ENCODE results near the gene TYRO3.

DNA sequence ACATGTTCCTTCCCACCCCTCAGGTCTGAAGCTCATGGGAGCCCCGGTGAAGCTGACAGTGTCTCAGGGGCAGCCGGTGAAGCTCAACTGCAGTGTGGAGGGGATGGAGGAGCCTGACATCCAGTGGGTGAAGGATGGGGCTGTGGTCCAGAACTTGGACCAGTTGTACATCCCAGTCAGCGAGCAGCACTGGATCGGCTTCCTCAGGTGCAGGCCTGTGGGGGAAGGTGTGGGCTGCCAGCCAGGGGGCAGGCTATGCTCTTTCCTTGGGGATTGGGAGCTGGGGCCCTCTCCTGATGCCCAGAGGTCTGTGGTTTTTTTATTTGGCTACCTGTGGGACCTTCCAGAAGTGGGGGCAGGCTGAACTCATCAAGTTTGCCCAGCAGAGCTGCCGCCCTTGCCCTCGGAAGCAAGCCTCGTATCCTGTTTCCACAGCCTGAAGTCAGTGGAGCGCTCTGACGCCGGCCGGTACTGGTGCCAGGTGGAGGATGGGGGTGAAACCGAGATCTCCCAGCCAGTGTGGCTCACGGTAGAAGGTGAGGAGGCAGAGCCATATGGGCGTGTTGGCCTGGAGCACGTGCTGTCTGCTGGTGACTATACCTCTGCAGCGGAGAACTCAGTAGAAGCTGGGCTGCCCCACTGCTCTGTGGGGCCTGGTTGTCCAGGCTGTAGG lies 2.2 kb downstream of the TYRO3 start:
- TF ChIP-seq, protein P1, sequence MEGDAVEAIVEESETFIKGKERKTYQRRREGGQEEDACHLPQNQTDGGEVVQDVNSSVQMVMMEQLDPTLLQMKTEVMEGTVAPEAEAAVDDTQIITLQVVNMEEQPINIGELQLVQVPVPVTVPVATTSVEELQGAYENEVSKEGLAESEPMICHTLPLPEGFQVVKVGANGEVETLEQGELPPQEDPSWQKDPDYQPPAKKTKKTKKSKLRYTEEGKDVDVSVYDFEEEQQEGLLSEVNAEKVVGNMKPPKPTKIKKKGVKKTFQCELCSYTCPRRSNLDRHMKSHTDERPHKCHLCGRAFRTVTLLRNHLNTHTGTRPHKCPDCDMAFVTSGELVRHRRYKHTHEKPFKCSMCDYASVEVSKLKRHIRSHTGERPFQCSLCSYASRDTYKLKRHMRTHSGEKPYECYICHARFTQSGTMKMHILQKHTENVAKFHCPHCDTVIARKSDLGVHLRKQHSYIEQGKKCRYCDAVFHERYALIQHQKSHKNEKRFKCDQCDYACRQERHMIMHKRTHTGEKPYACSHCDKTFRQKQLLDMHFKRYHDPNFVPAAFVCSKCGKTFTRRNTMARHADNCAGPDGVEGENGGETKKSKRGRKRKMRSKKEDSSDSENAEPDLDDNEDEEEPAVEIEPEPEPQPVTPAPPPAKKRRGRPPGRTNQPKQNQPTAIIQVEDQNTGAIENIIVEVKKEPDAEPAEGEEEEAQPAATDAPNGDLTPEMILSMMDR (IDR thresholded peaks at IDR 0.05), result no peak
- no peak for TF ChIP-seq EZH2 (IDR thresholded peaks at IDR 0.05; ENCODE audit: borderline replicate concordance, insufficient read depth, low read depth, low read length, poor library complexity, severe bottlenecking)
